Right atrium auricular region (tissue), 2 donors: ENCODE results near the gene ANKFN1. TPM values are rescaled to one million over a fixed set of nuclear protein-coding genes. Genes with fewer than 3 reads are reported as not detected.

ENCODE experiments used
- DNase-seq: peaks from one replicate; pipeline ENCODE4 v3.0.0-alpha.2; 2019; ENCODE audit warnings: low spot score
- H3K27ac ChIP-seq, 2 donors: fragments of 200-600 bp; sonication (generic); 1 replicate in 1 of 2; 2 replicates in 1 of 2; pipeline ENCODE4 v1.5.1; 2016 to 2019
- H3K27me3 ChIP-seq, 2 donors: fragments of 200-600 bp; sonication (generic); one replicate each; pipeline versions ENCODE4 v1.5.1 to v1.6.0; 2017 to 2019
- H3K36me3 ChIP-seq: fragments of 200-600 bp; sonication (generic); one replicate; pipeline ENCODE4 v1.5.1; 2016
- H3K4me1 ChIP-seq, 2 donors: fragments of 200-600 bp; sonication (generic); one replicate each; pipeline versions ENCODE4 v1.5.1 to v1.6.0; 2017 to 2019
- H3K4me3 ChIP-seq, 2 donors: fragments of 200-600 bp; sonication (generic); 1 replicate in 1 of 2; 2 replicates in 1 of 2; pipeline ENCODE4 v1.5.1; 2017 to 2019; ENCODE audit warnings: mild to moderate bottlenecking in 1 of 2, moderate library complexity in 1 of 2
- H3K9me3 ChIP-seq, 2 donors: fragments of 200-600 bp; sonication (generic); one replicate each; pipeline ENCODE4 v1.5.1; 2019
- total RNA-seq, 2 donors: library from RNA; depleted of rRNA; stranded (reverse); fragments of >200 nt; gene quantifications; one replicate each; pipeline ENCODE4 v1.1.0, GENCODE V29; 2016
- TF ChIP-seq, protein P1 (sequence below), 2 donors: fragments of 200-600 bp; sonication (generic); IDR thresholded peaks; one replicate each; pipeline ENCODE4 v1.5.1; 2019; ENCODE audit warnings: antibody characterized with exemption in 2 of 2

Gene ANKFN1
- total RNA-seq, 2 donors from 2014 or later = 0.67 TPM; not detected in 1

DNA sequence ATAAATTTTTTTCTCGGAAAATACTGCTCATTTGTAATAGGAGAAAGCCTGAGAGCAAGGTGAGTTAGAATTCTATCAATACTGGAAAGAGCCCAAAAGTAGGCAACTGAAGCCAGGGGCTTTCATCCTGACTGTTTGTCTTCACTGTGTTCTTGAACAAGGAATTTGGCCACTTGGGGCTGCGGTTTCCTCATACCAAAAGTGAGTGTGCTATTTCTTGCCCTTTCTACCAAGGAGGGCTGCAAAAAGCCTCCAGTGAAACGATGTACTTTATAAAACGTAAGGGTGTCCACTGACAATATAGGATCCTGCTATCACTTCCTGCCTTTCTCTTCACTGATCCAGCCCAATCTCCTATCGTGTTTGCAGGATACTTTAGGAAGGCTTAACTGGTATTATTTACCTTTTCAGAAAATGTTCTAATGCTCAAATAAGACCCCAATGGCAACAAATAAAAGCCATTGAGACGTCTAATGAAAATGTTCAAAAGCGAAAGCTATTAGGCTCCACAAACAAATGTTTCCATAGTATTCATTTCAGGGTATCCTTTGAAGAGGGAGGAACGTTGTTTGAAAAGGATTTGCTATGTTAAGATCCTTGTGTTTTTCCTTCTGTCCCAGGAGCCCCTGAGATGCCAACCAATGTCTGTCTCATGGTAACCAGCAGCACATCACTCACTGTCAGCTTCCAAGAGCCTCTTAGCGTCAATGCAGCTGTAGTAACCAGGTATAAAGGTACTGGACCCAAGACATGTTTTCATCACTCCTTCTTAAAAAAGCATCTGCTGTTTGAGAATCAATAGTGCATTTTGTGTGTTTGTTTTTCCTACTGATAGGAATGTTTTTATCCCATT, 220.9 kb downstream of the ANKFN1 start:
- Histone ChIP-seq H3K4me3 (no peak overlapping the region), H3K4me1 (no peaks in the 10 kb centered on the region), H3K27ac (no peak overlapping the region), H3K9me3 (no peaks in the 10 kb centered on the region), H3K36me3 (no peaks in the 10 kb centered on the region), H3K27me3 (no peaks in the 10 kb centered on the region)
- TF ChIP-seq, protein P1, sequence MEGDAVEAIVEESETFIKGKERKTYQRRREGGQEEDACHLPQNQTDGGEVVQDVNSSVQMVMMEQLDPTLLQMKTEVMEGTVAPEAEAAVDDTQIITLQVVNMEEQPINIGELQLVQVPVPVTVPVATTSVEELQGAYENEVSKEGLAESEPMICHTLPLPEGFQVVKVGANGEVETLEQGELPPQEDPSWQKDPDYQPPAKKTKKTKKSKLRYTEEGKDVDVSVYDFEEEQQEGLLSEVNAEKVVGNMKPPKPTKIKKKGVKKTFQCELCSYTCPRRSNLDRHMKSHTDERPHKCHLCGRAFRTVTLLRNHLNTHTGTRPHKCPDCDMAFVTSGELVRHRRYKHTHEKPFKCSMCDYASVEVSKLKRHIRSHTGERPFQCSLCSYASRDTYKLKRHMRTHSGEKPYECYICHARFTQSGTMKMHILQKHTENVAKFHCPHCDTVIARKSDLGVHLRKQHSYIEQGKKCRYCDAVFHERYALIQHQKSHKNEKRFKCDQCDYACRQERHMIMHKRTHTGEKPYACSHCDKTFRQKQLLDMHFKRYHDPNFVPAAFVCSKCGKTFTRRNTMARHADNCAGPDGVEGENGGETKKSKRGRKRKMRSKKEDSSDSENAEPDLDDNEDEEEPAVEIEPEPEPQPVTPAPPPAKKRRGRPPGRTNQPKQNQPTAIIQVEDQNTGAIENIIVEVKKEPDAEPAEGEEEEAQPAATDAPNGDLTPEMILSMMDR (IDR thresholded peaks at IDR 0.05) = no peak
- no peak for DNase-seq

GRCh38 chr17:56389356-56389755, 236.1 kb downstream of the ANKFN1 start:
- H3K27me3 ChIP-seq = no peaks in the 10 kb centered on the region
- DNase-seq = no peak
- H3K9me3 ChIP-seq = no peaks in the 10 kb centered on the region
- H3K4me1 ChIP-seq = no peaks in the 10 kb centered on the region
- TF ChIP-seq, protein P1 (IDR thresholded peaks at IDR 0.05) = no peak
- H3K36me3 ChIP-seq = no peaks in the 10 kb centered on the region
- no peak overlapping the region for H3K27ac ChIP-seq
- no peak overlapping the region for H3K4me3 ChIP-seq

- H3K27me3 ChIP-seq = no peaks in the 10 kb centered on the region
- no peak overlapping the region for H3K27ac ChIP-seq
- H3K36me3 ChIP-seq = no peaks in the 10 kb centered on the region
- H3K9me3 ChIP-seq = no peaks in the 10 kb centered on the region
- DNase-seq = no peak
- TF ChIP-seq, protein P1 (IDR thresholded peaks at IDR 0.05) = no peak
- H3K4me1 ChIP-seq = no peaks in the 10 kb centered on the region
- no peak overlapping the region for H3K4me3 ChIP-seq
These were observed 239.0 kb downstream of the ANKFN1 start for GRCh38 chr17:56392321-56392720.

- H3K27ac ChIP-seq = no peak overlapping the region
- H3K4me3 ChIP-seq = no peak overlapping the region
- no peak for DNase-seq
- H3K36me3 ChIP-seq = no peaks in the 10 kb centered on the region
- H3K4me1 ChIP-seq = no peaks in the 10 kb centered on the region
- no peaks in the 10 kb centered on the region for H3K9me3 ChIP-seq
- TF ChIP-seq, protein P1 (IDR thresholded peaks at IDR 0.05) = no peak
- no peaks in the 10 kb centered on the region for H3K27me3 ChIP-seq
These were observed 239.9 kb downstream of the ANKFN1 start for GRCh38 chr17:56393156-56393555.

GRCh38 chr17:56395787-56396186, 242.5 kb downstream of the ANKFN1 start:
- DNase-seq = no peak
- no peaks in the 10 kb centered on the region for H3K9me3 ChIP-seq
- TF ChIP-seq, protein P1 (IDR thresholded peaks at IDR 0.05) = no peak
- H3K4me3 ChIP-seq = no peak overlapping the region
- no peaks in the 10 kb centered on the region for H3K27me3 ChIP-seq
- no peaks in the 10 kb centered on the region for H3K4me1 ChIP-seq
- no peaks in the 10 kb centered on the region for H3K36me3 ChIP-seq
- H3K27ac ChIP-seq = no peak overlapping the region
